ENCODE data around the gene RPL28. TPM values are rescaled to one million over a fixed set of nuclear protein-coding genes. Genes with fewer than 3 reads are reported as not detected.

Gene RPL28
- total RNA-seq, 1 experiment from 2014 or later = 1,282 TPM

- DNase-seq (ENCODE audit: low spot score) = no peak
These were observed 37.7 kb downstream of the RPL28 start for GRCh38 chr19:55423225-55424005.

- DNase-seq (ENCODE audit: low spot score) = no peak
These were observed 38.8 kb downstream of the RPL28 start for GRCh38 chr19:55424518-55424917.

GRCh38 chr19:55426042-55426441 lies 40.3 kb downstream of the RPL28 start:
- DNase-seq (ENCODE audit: low spot score) = no peak

GRCh38 chr19:55431183-55431582 lies 45.5 kb downstream of the RPL28 start:
- no peak for DNase-seq (ENCODE audit: low spot score)

- DNase-seq (ENCODE audit: low spot score) = peak; percentile 25
These were observed 46.7 kb downstream of the RPL28 start for GRCh38 chr19:55432241-55432959.

- DNase-seq (ENCODE audit: low spot score) = no peak
These were observed 47.6 kb downstream of the RPL28 start for GRCh38 chr19:55433292-55433691.

GRCh38 chr19:55434356-55434919 lies 48.7 kb downstream of the RPL28 start:
- DNase-seq (ENCODE audit: low spot score) = no peak

GRCh38 chr19:55435020-55435419 lies 49.3 kb downstream of the RPL28 start:
- no peak for DNase-seq (ENCODE audit: low spot score)

GRCh38 chr19:55436847-55437246 lies 51.1 kb downstream of the RPL28 start:
- no peak for DNase-seq (ENCODE audit: low spot score)

- DNase-seq (ENCODE audit: low spot score) = peak; percentile 88
These were observed 51.7 kb downstream of the RPL28 start for GRCh38 chr19:55437410-55437809.

- DNase-seq (ENCODE audit: low spot score) = peak; percentile 25
These were observed 53.3 kb downstream of the RPL28 start for GRCh38 chr19:55439052-55439451.

GRCh38 chr19:55440411-55441105 lies 54.8 kb downstream of the RPL28 start:
- DNase-seq (ENCODE audit: low spot score) = no peak

GRCh38 chr19:55441319-55441691 lies 55.6 kb downstream of the RPL28 start:
- DNase-seq (ENCODE audit: low spot score) = no peak

GRCh38 chr19:55441692-55442321 lies 56.1 kb downstream of the RPL28 start:
- no peak for DNase-seq (ENCODE audit: low spot score)

- DNase-seq (ENCODE audit: low spot score) = no peak
These were observed 56.7 kb downstream of the RPL28 start for GRCh38 chr19:55442372-55442961.

GRCh38 chr19:55443045-55443823 lies 57.5 kb downstream of the RPL28 start, which contains the start of gene SHISA7:
TSS of gene SHISA7 (minus strand) at chr19:55443300. CDS start at chr19:55442863, 437 bp downstream.
- no peak for DNase-seq (ENCODE audit: low spot score)

- DNase-seq (ENCODE audit: low spot score) = no peak
These were observed 58.2 kb downstream of the RPL28 start for GRCh38 chr19:55443824-55444480.

GRCh38 chr19:55444646-55445045 lies 58.9 kb downstream of the RPL28 start:
- DNase-seq (ENCODE audit: low spot score) = no peak

- DNase-seq (ENCODE audit: low spot score) = no peak
These were observed 60.3 kb downstream of the RPL28 start for GRCh38 chr19:55446060-55446459.

All from H4 (cell line).